Astrocyte (in vitro differentiated cells and primary cell): ENCODE data around the gene CELF2.

Experiments used
- EZH2 ChIP-seq: IDR thresholded peaks from 2 replicates; pipeline ENCODE4 v1.6.1; 2012; ENCODE audit warnings: mild to moderate bottlenecking, low read length, inconsistent platforms; ENCODE audit not compliant: insufficient read depth
- TF ChIP-seq, protein P1 (sequence below): IDR thresholded peaks from 2 replicates; pipeline ENCODE4 v1.5.1; 2011; ENCODE audit warnings: low read depth, mild to moderate bottlenecking, inconsistent platforms, low read length, moderate library complexity; ENCODE audit not compliant: insufficient read depth

DNA sequence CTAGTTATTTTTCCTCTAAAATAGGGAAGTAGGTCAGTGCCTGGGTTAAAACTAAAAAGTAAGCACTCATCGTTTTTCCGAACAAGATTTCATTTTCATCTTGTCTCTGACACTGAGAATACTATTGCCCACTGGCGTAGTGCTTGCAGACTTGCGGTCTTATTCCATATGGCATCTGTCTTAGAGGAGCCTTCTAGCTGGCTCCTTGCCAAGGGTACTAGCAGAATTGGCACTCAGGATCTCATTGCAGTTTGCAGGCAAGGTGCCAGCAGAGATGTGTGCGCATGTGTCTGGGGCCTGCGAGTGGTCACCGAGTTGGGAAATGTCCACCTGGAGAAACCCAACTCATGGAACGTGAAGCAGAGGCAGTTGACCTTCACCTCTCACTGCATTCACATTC lies 143.4 kb downstream of the CELF2 start:
- no peak for TF ChIP-seq EZH2
- TF ChIP-seq, protein P1, sequence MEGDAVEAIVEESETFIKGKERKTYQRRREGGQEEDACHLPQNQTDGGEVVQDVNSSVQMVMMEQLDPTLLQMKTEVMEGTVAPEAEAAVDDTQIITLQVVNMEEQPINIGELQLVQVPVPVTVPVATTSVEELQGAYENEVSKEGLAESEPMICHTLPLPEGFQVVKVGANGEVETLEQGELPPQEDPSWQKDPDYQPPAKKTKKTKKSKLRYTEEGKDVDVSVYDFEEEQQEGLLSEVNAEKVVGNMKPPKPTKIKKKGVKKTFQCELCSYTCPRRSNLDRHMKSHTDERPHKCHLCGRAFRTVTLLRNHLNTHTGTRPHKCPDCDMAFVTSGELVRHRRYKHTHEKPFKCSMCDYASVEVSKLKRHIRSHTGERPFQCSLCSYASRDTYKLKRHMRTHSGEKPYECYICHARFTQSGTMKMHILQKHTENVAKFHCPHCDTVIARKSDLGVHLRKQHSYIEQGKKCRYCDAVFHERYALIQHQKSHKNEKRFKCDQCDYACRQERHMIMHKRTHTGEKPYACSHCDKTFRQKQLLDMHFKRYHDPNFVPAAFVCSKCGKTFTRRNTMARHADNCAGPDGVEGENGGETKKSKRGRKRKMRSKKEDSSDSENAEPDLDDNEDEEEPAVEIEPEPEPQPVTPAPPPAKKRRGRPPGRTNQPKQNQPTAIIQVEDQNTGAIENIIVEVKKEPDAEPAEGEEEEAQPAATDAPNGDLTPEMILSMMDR: no peak
